Caco-2 (cell line): Measurements from ENCODE around the gene TCAIM. TPM values are rescaled to one million over a fixed set of nuclear protein-coding genes. Genes with fewer than 3 reads are reported as not detected.

Experiments used
- BruUV-seq: library from RNA; stranded (reverse); fragments of 400-500 nt; replicated peaks from 2 replicates; lab custom pipeline; 2021; lab: Mats Ljungman, UMichigan
- CTCF ChIA-PET: fragments of 300-600 bp; sonication (Branson Sonifier 250); formaldehyde crosslinking; loops from one replicate; lab custom pipeline; 2022; ENCODE audit warnings: antibody characterized with exemption; lab: Charles Lee
- POLR2A ChIA-PET: fragments of 300-600 bp; sonication (Branson Sonifier 250); formaldehyde crosslinking; loops from one replicate; lab custom pipeline; 2022; ENCODE audit warnings: antibody characterized with exemption; lab: Charles Lee
- DNase-seq, 2 experiments: peaks; one replicate each; pipeline versions ENCODE4 v3.0.0 to v3.0.0-alpha.2; 2020 to 2022
- H3K27me3 ChIP-seq: replicated peaks from 2 replicates; pipeline ENCODE4 v1.6.0; 2011; ENCODE audit warnings: low read length; ENCODE audit not compliant: control insufficient read depth, insufficient read depth
- H3K36me3 ChIP-seq: 2 replicates; pipeline ENCODE4 v1.5.1; 2011; ENCODE audit warnings: low read length; ENCODE audit not compliant: control insufficient read depth, insufficient read depth
- H3K4me1 ChIP-seq: fragments of 250-450 bp; sonication (Bioruptor Pico); 2 replicates; pipeline ENCODE4 v1.5.1; 2020; ENCODE audit warnings: mild to moderate bottlenecking
- H3K4me3 ChIP-seq: 2 replicates; pipeline ENCODE4 v1.5.1; 2011; ENCODE audit warnings: low read depth, mild to moderate bottlenecking, control low read depth, low read length
- H3K9me3 ChIP-seq: fragments of 250-450 bp; sonication (Bioruptor Pico); 2 replicates; pipeline ENCODE4 v1.5.1; 2020; ENCODE audit warnings: mild to moderate bottlenecking, moderate library complexity
- H3K27ac Mint-ChIP-seq: one replicate; pipeline ENCODE4 v1.8.0; 2022; ENCODE audit warnings: mixed read lengths; ENCODE audit not compliant: unreplicated experiment
- H3K27me3 Mint-ChIP-seq: one replicate; pipeline ENCODE4 v1.8.0; 2022; ENCODE audit warnings: mixed read lengths; ENCODE audit not compliant: insufficient read depth, unreplicated experiment
- H3K36me3 Mint-ChIP-seq: one replicate; pipeline ENCODE4 v1.8.0; 2022; ENCODE audit warnings: mild to moderate bottlenecking, mixed read lengths; ENCODE audit not compliant: insufficient read depth, unreplicated experiment
- H3K4me1 Mint-ChIP-seq: one replicate; pipeline ENCODE4 v1.8.0; 2022; ENCODE audit warnings: low read depth, mixed read lengths; ENCODE audit not compliant: unreplicated experiment
- H3K4me3 Mint-ChIP-seq: one replicate; pipeline ENCODE4 v1.8.0; 2022; ENCODE audit warnings: mild to moderate bottlenecking, moderate library complexity, mixed read lengths; ENCODE audit not compliant: unreplicated experiment
- H3K9me3 Mint-ChIP-seq: one replicate; pipeline ENCODE4 v1.8.0; 2022; ENCODE audit warnings: mixed read lengths; ENCODE audit not compliant: unreplicated experiment
- CTCF ChIP-seq, 2 experiments: fragments of 200-600 bp in 1 of 2; IDR thresholded peaks; 1 replicate in 1 of 2; 2 replicates in 1 of 2; pipeline versions ENCODE4 v1.5.1 to v1.8.0; 2011 to 2022; ENCODE audit warnings: antibody characterized with exemption in 1 of 2, control low read depth in 1 of 2, inconsistent platforms in 1 of 2, low read depth in 1 of 2, low read length in 1 of 2, mild to moderate bottlenecking in 1 of 2, moderate library complexity in 1 of 2; ENCODE audit not compliant: insufficient read depth in 1 of 2, severe bottlenecking in 1 of 2, unreplicated experiment in 1 of 2
- intact Hi-C: fragments of 100-400 bp; cut with micrococcal nuclease; formaldehyde crosslinking; loops from one replicate; pipeline ENCODE4 v1.10.0; 2022; ENCODE audit not compliant: unreplicated experiment
- total RNA-seq: library from RNA; stranded (reverse); gene quantifications from 2 replicates; pipeline ENCODE4 v1.2.3, GENCODE V29; 2022

TCAIM gene
- total RNA-seq, 1 experiment from 2014 or later: 15.0 TPM

GRCh38 chr3:44446929-44447328 lies 108.4 kb downstream of the TCAIM start:
- CTCF ChIA-PET: no interaction called here
- POLR2A ChIA-PET: interaction anchor here (0.6 kb wide), 1 partner anchor 400 kb away, joined by 4 read pairs; no protein-coding TSS in a partner anchor
- H3K9me3 ChIP-seq: no peaks in the 10 kb centered on the region
- no peaks in the 10 kb centered on the region for H3K4me1 ChIP-seq
- no peak for TF ChIP-seq CTCF (IDR thresholded peaks at IDR 0.05; ENCODE audit: insufficient read depth in 1 of 2, low read depth in 1 of 2, low read length in 1 of 2, severe bottlenecking in 1 of 2, unreplicated experiment in 1 of 2)
- peaks cover 44% of the 10 kb centered on the region for H3K36me3 Mint-ChIP-seq
- intact Hi-C loops: no loop called here
- H3K27me3 Mint-ChIP-seq: no peaks in the 10 kb centered on the region
- no peaks in the 10 kb centered on the region for H3K9me3 Mint-ChIP-seq
- no peak overlapping the region for H3K4me3 ChIP-seq
- H3K4me3 Mint-ChIP-seq: no peak overlapping the region
- no TSS peak for BruUV-seq
- peaks cover 8% of the 10 kb centered on the region for H3K36me3 ChIP-seq
- H3K27me3 ChIP-seq: no peaks in the 10 kb centered on the region
- DNase-seq: no peak
- H3K4me1 Mint-ChIP-seq: no peaks in the 10 kb centered on the region
- H3K27ac Mint-ChIP-seq: no peak overlapping the region

GRCh38 chr3:44451441-44451840 lies 112.9 kb downstream of the TCAIM start:
- DNase-seq: no peak
- POLR2A ChIA-PET: no interaction called here
- H3K36me3 Mint-ChIP-seq: peaks cover 58% of the 10 kb centered on the region
- no TSS peak for BruUV-seq
- no peaks in the 10 kb centered on the region for H3K9me3 Mint-ChIP-seq
- no peak overlapping the region for H3K4me3 ChIP-seq
- no peaks in the 10 kb centered on the region for H3K27me3 ChIP-seq
- intact Hi-C loops: no loop called here
- H3K4me3 Mint-ChIP-seq: no peak overlapping the region
- CTCF ChIA-PET: no interaction called here
- H3K4me1 ChIP-seq: no peaks in the 10 kb centered on the region
- peaks cover 8% of the 10 kb centered on the region for H3K36me3 ChIP-seq
- H3K9me3 ChIP-seq: no peaks in the 10 kb centered on the region
- no peak overlapping the region for H3K27ac Mint-ChIP-seq
- no peak for TF ChIP-seq CTCF (IDR thresholded peaks at IDR 0.05; ENCODE audit: insufficient read depth in 1 of 2, low read depth in 1 of 2, low read length in 1 of 2, severe bottlenecking in 1 of 2, unreplicated experiment in 1 of 2)
- H3K4me1 Mint-ChIP-seq: no peaks in the 10 kb centered on the region
- no peaks in the 10 kb centered on the region for H3K27me3 Mint-ChIP-seq

- POLR2A ChIA-PET: no interaction called here
- H3K4me1 ChIP-seq: no peaks in the 10 kb centered on the region
- no TSS peak for BruUV-seq
- no peak overlapping the region for H3K4me3 ChIP-seq
- no peaks in the 10 kb centered on the region for H3K9me3 ChIP-seq
- no peaks in the 10 kb centered on the region; the same call in 1 of the 2 replicates for H3K36me3 ChIP-seq
- Mint-ChIP-seq H3K36me3 (peaks cover 42% of the 10 kb centered on the region), H3K4me1 (no peaks in the 10 kb centered on the region), H3K27ac (no peak overlapping the region), H3K9me3 (no peaks in the 10 kb centered on the region), H3K27me3 (no peaks in the 10 kb centered on the region), H3K4me3 (no peak overlapping the region)
- no peak for DNase-seq
- TF ChIP-seq CTCF (IDR thresholded peaks at IDR 0.05; ENCODE audit: insufficient read depth in 1 of 2, low read depth in 1 of 2, low read length in 1 of 2, severe bottlenecking in 1 of 2, unreplicated experiment in 1 of 2): no peak
- CTCF ChIA-PET: no interaction called here
- intact Hi-C loops: no loop called here
- H3K27me3 ChIP-seq: no peaks in the 10 kb centered on the region
Observed at GRCh38 chr3:44454258-44454657, 115.7 kb downstream of the TCAIM start.
